AG04450 (cell line): ENCODE data around the gene ATAD3C. TPM values are rescaled to one million over a fixed set of nuclear protein-coding genes. Genes with fewer than 3 reads are reported as not detected.

Experiments used
- CTCF ChIA-PET: fragments of 300-600, 350-600 bp; formaldehyde crosslinking; extraction: SDS; loops from one replicate; lab custom pipeline; 2022; ENCODE audit warnings: antibody characterized with exemption, inconsistent platforms; lab: Charles Lee
- POLR2A ChIA-PET: fragments of 350-600 bp; formaldehyde crosslinking; extraction: SDS; loops from one replicate; lab custom pipeline; 2021; ENCODE audit warnings: antibody characterized with exemption, inconsistent platforms; lab: Yijun Ruan, JAX
- DNase-seq: peaks from one replicate; pipeline ENCODE4 v3.0.0-alpha.2; 2011; ENCODE audit warnings: low read depth, low spot score
- H3K27ac ChIP-seq: one replicate; pipeline ENCODE4 v1.5.1; 2012; ENCODE audit warnings: low read depth, low read length, control low read depth
- H3K27me3 ChIP-seq: one replicate; pipeline ENCODE4 v1.6.0; 2012; ENCODE audit warnings: low read length; ENCODE audit not compliant: control insufficient read depth, insufficient read depth
- H3K4me3 ChIP-seq: 2 replicates; pipeline ENCODE4 v1.5.1; 2011; ENCODE audit warnings: mild to moderate bottlenecking, low read depth, low read length, control low read depth
- H3K9me3 ChIP-seq: 2 replicates; pipeline ENCODE4 v1.5.1; 2012; ENCODE audit warnings: low read length; ENCODE audit not compliant: control insufficient read depth, insufficient read depth
- CTCF ChIP-seq: IDR thresholded peaks from 2 replicates; pipeline ENCODE4 v1.5.1; 2011; ENCODE audit warnings: low read depth, low read length, control low read depth, inconsistent platforms
- polyA plus RNA-seq: library from polyadenylated mRNA; depleted of rRNA; stranded (reverse); fragments of >200 nt; gene quantifications from 2 replicates; pipeline ENCODE4 v1.2.3, GENCODE V29; 2011

The ATAD3C gene
- polyA plus RNA-seq, 1 experiment: not detected

- H3K4me3 ChIP-seq: no peak overlapping the region
- ChIA-PET CTCF (no interaction called here), POLR2A (no interaction called here)
- DNase-seq: no peak
- H3K27ac ChIP-seq: no peak overlapping the region
- H3K27me3 ChIP-seq: no peaks in the 10 kb centered on the region
- peaks cover 3% of the 10 kb centered on the region; the same call in 1 of the 2 replicates for H3K9me3 ChIP-seq
- no peak for TF ChIP-seq CTCF
Measured at GRCh38 chr1:1432274-1432950, 17.1 kb upstream of the ATAD3C start.

- ChIA-PET POLR2A (interaction anchor here (1.0 kb wide), 1 partner anchor 26 kb away, joined by 3 read pairs; the partner anchor contains the start of gene MRPL20), CTCF (no interaction called here)
- DNase-seq: no peak
- Histone ChIP-seq H3K9me3 (peaks cover 1% of the 10 kb centered on the region; the same call in 1 of the 2 replicates), H3K27me3 (no peaks in the 10 kb centered on the region), H3K4me3 (no peak overlapping the region), H3K27ac (no peak overlapping the region)
- no peak for TF ChIP-seq CTCF
Measured at GRCh38 chr1:1432951-1433803, 16.3 kb upstream of the ATAD3C start.

- H3K9me3 ChIP-seq: no peaks in the 10 kb centered on the region; the same call in 1 of the 2 replicates
- CTCF ChIA-PET: no interaction called here
- POLR2A ChIA-PET: interaction anchor here (1.0 kb wide), 1 partner anchor 27 kb away, joined by 3 read pairs; the partner anchor contains the start of gene MRPL20
- H3K27me3 ChIP-seq: no peaks in the 10 kb centered on the region
- DNase-seq: no peak
- TF ChIP-seq CTCF: no peak
- H3K27ac ChIP-seq: no peak overlapping the region
- no peak overlapping the region for H3K4me3 ChIP-seq
Measured at GRCh38 chr1:1433804-1434130, 15.7 kb upstream of the ATAD3C start.

GRCh38 chr1:1434131-1434823, 15.2 kb upstream of the ATAD3C start:
- no peak for DNase-seq
- no peaks in the 10 kb centered on the region for H3K27me3 ChIP-seq
- ChIA-PET CTCF (no interaction called here), POLR2A (interaction anchor here (1.0 kb wide), 1 partner anchor 27 kb away, joined by 3 read pairs; the partner anchor contains the start of gene MRPL20)
- H3K9me3 ChIP-seq: no peaks in the 10 kb centered on the region; the same call in 1 of the 2 replicates
- TF ChIP-seq CTCF: no peak
- H3K4me3 ChIP-seq: no peak overlapping the region
- no peak overlapping the region for H3K27ac ChIP-seq
